HG03469 (cell line): ENCODE results near the gene SHOC2.

Experiments used
- ATAC-seq: cut with Tn5 transposase; IDR thresholded peaks from one replicate; pipeline ENCODE4 v1.9.1; 2021; ENCODE audit warnings: mild to moderate bottlenecking, moderate library complexity, moderate number of reproducible peaks; ENCODE audit not compliant: unreplicated experiment

SHOC2 gene

GRCh38 chr10:110978204-110978603 lies 58.8 kb downstream of the SHOC2 start:
- no peak for ATAC-seq

- ATAC-seq: no peak
These were observed 60.2 kb downstream of the SHOC2 start for GRCh38 chr10:110979611-110980010.

GRCh38 chr10:110980807-110981206 lies 61.4 kb downstream of the SHOC2 start:
- no peak for ATAC-seq

- no peak for ATAC-seq
These were observed 64.1 kb downstream of the SHOC2 start for GRCh38 chr10:110983466-110983865.

DNA sequence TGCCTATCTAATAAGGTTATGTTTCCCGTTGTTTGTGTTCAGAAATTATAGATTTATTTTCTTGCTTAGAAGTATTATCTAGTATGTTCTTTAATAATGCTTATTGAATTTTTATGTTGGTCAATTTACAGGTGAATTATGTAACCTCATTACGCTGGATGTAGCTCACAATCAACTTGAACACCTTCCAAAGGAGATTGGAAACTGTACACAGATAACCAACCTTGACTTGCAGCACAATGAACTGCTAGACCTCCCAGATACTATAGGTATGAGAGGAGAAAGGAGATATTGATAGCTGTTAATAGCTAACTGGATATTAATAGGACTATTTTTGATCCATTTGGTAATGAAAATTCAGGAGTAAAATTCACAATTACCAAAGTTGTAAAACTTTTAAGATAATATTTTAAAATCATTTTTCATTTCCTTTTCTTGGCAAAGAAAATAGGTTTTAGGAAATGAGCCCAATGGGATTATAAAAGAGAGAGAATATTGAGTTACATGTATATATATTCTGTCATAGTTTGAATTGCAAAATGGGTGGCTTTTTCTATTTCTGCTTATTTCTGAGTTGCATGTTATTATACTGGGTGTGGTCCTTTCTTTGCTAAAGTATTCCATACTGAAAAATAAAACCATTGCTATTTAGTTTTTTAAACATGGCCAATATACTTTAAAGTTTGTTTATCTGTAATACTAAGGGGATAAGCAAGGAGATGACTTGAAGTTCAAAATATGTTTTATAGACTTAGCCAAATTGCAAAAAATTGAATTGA lies 66.3 kb downstream of the SHOC2 start:
- ATAC-seq: no peak

DNA sequence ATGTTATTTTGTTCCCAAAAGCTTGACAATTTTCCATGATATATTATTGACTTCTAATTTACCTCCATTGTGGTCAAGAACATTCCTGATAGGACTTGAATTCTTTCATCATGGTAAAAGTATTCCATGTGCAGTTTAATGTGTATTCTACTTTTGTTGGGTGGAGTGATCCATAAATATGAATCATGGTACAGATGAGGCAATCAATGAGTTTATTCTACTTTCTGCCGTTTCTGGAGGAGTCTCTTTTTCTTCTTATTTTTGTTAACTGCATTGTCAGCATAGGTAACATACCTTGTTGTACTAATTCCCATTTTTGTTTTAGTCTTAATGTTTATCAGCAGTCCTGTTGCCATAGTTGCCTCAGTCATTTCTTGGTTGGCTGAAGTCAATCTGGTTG lies 69.6 kb downstream of the SHOC2 start:
- no peak for ATAC-seq

DNA sequence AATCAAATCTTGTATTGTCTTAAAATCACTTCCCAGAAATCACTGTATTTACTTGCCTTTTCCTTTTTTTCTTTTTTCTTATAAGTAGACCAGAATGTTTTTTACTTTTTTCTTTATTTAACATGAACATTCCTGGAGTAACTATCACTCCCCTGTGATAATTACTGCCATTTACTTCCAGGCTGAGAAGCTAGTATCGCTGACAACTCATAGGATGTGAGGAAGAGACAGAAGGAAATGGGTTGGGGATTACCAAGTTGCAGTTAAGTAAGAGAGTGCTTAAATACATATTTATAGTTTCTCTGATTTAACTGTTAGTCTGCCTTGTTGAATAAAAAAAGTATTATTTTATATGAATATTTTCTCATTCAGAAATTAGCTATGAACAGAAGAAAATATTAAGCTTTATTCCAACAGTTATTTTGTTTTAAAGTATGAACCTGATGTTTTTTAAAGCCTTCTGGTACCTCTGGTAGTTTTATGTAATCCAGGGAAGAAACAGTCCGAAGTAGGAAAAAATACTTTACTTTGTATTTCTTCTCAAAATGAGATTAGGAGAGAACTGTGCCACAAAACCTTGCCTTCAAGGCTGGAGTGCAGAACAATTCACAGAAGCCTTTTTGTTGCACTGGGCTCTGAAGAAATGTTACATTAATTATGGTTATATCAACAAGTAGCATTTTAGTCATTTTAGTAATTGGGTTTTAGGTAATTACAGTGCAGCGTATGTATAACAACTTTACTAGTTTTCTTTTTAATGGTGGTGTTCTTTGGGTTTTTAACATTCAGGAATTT lies 72.8 kb downstream of the SHOC2 start:
- no peak for ATAC-seq

DNA sequence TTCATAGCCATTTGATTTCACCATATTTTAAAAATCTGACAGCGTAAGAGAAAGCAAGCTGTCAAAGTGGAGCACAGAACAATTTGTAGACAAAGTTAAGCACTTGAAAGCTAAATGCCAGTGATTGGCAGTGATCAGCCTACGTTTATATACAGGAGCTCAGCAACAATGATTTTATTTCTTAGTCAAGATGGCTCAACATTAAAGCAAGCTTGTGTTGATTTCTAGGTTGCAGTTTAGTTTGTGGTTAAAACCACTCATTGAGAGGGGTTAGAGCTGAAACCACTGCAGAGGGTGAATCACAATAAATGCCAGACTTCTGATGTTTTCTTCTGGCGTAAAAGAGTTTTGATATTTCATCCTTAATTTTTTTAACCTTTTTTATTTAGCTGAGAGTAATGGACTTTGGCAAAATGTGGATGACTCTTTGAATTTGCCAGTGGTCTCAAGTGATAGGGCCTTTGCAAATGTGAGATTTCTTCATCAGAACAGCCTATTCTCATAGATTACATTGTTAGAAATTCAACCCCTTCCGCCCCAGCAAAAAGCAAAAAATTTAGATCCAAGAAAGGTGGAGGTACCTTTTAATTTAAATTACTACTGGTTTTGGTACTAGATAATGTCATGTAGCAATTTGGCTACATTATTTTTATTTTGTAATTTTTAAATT lies 73.8 kb downstream of the SHOC2 start:
- no peak for ATAC-seq

GRCh38 chr10:110994406-110995086 lies 75.1 kb downstream of the SHOC2 start:
- ATAC-seq: no peak

DNA sequence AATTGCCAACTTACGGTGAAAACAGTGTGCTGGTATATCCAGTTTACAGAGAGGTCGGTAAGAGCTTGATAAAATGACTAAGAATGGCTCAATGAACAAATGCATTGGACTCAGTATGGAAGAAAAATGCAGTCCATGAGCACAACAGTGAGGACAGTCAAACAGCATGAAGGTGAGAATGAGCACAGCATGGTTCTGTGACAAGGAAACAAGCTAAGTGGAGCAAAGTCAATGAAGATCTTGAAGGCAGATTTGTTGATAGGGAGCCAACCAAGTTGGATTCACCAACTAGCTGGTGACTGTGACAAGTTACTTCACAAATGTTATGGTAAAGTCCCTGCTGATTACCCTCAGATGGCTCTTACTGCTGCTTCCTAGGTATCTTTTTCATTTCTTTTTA lies 75.9 kb downstream of the SHOC2 start:
- ATAC-seq: no peak

DNA sequence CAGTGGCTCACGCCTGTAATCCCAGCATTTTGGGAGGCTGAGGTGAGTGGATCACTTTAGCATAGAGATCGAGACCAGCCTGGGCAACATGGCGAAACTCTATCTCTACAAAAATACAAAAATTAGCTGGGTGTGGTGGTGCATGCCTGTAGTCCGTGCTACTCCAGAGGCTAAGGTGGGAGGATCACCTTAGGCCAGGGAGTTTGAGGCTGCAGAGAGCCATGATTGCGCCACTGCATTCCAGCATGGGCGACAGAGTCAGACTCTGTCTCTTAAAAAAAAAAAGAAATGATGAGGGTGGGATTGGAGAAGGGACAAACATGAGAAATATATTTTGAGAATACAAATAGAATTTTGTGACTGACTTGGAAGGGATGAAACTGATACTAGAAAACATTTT lies 76.9 kb downstream of the SHOC2 start:
- no peak for ATAC-seq

GRCh38 chr10:111004016-111004415 lies 84.6 kb downstream of the SHOC2 start:
- ATAC-seq: no peak

GRCh38 chr10:111007486-111007885 lies 88.1 kb downstream of the SHOC2 start:
- no peak for ATAC-seq

GRCh38 chr10:111015181-111015580 lies 95.8 kb downstream of the SHOC2 start:
- no peak for ATAC-seq

DNA sequence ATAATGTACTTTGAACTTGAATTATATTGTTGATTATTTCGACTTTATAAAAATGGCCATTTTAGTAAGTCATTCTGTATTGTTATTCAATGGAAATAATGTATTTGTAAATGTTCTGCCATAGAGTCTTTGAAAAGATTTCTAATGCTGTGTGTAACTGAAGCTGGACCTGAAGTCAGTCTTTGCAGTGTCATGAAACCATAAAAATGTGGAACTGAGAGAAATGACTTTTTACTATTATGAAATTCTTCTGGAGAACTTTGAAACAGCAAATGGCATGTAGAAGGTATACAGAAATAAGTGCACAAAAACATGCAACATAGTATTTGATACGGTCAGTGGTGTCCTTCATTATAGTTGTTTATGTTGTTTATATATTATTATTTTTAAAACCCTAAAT lies 97.7 kb downstream of the SHOC2 start:
- ATAC-seq: peak; percentile 42

DNA sequence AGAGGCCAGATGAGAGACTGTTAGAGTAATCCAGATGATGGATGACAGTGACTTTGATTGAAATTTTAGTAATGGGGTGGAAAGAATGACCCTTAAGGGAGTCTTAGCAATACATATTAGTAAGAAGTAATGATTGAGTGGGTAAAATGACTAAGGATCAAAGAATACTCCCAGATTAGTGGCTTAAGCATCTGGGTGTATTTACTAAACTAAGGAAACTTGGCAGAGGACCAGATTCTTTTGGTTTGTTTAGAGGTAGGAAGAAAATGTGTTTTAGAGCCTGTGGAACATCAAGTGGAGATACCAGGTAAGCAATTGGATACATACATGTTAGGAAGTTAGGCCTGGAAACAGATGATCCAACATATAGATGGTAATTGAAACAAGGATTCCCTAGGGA lies 98.6 kb downstream of the SHOC2 start:
- ATAC-seq: no peak

DNA sequence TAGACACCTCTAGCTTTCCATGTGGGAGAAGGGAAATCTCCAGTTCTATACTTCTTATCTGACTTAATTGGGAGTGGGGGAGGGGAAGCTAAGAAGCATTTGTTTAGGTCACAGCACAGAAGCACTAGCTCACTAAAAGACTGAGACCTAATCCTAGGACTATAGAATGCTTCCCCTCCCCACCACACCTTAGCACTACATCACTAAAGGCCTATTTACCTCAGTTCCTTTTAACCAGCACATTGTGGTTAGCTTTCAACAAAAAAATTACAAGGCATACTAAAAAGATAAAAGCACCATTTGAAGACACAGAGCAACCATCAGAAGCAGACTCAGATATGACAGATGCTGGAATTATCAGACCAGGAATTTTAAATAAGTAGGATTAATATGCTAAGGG lies 103.7 kb downstream of the SHOC2 start:
- no peak for ATAC-seq

DNA sequence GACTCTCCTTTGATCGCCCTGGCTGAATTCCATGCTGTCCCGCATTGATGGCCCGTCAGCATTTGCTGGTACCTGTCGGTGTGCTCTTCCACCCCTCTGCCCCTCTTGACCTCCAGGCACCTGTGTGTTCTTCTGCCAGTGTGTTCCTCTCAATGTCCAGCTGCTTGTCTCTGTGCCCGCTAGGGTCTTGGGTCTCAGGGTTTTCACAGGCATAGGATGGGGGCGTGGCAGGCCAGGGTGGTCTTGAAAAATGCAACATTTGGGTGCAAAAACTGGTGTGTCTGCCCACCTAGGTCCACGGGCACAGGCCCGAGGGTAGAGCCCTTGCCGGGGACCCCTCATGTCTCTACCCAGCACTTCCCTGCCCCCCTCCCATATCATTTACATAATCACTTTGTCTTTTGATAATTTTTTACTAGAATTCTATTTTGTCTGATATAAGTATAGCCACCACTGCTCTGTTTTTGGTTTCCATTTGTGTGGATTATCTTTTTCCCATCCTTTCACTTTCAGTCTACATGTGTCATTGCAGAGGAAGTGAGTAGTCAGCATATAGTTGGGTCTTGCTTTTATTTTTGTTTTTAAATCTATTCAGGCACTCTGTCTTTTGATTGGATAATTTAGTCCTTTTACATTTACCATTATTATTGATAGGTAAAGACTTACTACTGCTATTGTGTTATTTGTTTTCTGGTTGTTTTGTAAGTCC lies 110.8 kb downstream of the SHOC2 start:
- peak; percentile 50 for ATAC-seq

GRCh38 chr10:111034598-111035310 lies 115.3 kb downstream of the SHOC2 start:
- ATAC-seq: no peak

DNA sequence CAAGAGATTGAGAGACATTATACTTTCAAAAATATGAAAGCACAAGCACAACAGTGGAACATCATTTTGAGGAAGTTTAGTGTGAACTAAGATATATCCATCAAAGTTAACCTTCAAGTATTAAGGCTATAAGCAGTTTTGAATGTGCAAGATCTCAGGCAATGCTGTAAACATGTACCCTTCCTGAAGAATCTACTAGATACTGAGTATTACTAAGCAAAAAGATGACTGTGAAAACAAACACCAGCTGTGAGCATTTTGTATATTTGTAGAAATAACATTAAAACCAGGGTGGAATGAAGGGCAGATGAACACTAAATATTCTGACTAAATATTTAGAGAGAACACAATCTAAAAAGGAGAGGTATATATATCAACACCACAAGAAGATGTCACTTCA lies 116.1 kb downstream of the SHOC2 start:
- no peak for ATAC-seq
